ENCODE data around the gene MAP1LC3B.

DNA sequence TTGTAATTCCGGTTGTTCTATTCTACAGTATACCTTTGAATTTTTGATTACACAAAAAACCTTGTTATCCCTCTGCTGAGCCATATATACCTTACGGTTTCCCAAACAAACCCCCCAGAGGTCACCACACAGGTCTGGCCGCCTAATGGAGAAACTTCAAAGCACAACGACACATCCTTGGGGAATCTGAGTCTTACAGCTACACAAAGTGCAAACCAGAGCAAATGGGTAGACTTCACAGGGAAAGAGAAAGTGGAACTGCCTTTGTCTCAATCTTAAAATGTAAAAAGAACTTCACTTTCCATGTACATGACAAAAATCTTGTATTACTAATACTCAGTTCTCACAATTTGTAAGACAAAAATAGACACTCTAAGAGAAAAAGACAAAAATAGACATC lies 11.3 kb upstream of the MAP1LC3B start:
- TF ChIP-seq POLR2A (IDR thresholded peaks at IDR 0.05; ENCODE audit: low read length) = no peak
- no peak for TF ChIP-seq GATA1 (IDR thresholded peaks at IDR 0.05; ENCODE audit: low read depth, low read length)
